ENCODE data around the gene CCDC85B. TPM values are rescaled to one million over a fixed set of nuclear protein-coding genes. Genes with fewer than 3 reads are reported as not detected.
A peak's percentile ranks its signal among the peaks of the same experiment; 100 is the strongest.

The CCDC85B gene
- polyA plus RNA-seq, 1 experiment = 33.4 TPM

DNA sequence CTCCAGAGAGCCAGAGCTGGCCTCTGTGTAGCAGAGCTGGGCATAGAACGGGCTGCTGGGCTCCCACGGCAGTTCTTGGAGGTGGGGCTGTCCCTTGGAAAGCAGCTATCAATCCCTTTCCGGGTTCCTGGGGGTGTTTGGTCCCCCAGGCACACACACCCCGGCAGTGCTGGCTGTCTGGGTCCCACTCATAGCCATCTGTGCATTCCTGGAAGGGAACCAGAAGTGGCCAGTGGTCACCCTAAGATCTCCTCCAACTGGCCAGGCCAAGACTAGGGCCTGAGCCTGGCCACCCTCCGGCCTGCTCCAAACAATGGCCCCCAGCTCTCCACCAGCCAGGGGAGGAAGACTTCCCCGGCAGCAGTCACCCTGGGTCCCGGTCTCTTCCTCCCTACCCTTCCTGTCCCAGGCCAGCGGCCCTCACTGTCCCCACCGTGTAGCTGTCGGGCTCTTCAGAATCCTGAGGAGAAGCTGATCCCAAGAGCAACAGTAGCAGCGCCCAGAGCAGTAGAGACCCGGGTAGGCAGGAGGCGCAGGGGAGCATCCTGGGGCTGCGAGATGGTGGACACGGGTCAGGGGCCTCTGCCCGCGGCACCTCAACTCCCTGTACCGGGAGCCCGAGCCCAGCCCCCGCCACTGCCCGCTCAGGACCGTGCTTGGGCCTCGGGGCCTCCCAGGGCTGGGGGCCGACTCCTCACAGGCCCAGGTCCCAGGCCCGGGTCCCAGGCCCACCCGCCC is 18.5 kb upstream of the CCDC85B start:
- DNase-seq (ENCODE audit: low read depth) = no peak

DNA sequence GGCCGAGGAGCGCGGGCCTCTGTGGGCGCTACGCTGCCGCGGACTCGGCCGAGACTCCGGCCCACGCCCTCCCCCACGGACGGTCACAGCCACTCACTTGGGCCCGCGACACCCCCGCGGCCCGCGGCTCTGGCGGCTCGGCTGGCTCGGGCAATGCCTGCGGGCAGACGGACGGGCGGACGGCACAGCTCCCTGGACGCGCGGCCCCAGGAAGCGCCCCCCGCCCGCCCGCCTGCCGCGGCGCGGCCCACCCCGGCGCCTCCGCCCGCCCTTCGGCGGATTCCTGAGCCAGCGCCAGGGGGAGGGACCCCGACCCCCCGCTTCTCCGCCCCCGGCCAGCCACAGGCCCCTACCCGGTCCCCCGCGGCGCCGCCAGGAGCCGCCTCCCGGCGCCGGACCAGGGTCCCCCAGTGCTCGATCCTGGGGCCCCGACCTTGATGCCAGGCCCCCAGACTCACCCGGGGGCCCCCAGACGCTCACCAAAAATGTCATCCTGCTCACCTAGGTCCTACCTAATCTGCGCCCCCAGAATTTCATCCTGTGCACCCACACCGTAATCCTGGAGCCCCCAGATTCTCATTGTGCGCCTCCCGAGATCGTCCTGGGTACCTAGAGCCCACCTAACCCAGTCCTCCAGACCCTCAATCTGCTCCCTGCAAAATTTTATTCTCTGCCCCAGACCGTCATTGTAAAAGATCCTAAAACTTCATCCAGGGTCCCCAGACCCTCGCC is 17.7 kb upstream of the CCDC85B start, which contains the start of gene EFEMP2:
Gene EFEMP2 (minus strand): TSS at position 215 of the 732 bp plus-strand sequence. CDS start 446 bp downstream, outside the sequence.
- TF ChIP-seq, protein P1, sequence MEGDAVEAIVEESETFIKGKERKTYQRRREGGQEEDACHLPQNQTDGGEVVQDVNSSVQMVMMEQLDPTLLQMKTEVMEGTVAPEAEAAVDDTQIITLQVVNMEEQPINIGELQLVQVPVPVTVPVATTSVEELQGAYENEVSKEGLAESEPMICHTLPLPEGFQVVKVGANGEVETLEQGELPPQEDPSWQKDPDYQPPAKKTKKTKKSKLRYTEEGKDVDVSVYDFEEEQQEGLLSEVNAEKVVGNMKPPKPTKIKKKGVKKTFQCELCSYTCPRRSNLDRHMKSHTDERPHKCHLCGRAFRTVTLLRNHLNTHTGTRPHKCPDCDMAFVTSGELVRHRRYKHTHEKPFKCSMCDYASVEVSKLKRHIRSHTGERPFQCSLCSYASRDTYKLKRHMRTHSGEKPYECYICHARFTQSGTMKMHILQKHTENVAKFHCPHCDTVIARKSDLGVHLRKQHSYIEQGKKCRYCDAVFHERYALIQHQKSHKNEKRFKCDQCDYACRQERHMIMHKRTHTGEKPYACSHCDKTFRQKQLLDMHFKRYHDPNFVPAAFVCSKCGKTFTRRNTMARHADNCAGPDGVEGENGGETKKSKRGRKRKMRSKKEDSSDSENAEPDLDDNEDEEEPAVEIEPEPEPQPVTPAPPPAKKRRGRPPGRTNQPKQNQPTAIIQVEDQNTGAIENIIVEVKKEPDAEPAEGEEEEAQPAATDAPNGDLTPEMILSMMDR (IDR thresholded peaks at IDR 0.05; ENCODE audit: insufficient read depth, low read depth, low read length) = no peak
- ChIA-PET CTCF (interaction anchor here (0.8 to 6.9 kb wide), 8 partner anchors 11 to 130 kb away, joined by 3 to 70 read pairs (median 6); partner anchors contain the start of genes BANF1, CFL1, FIBP and MUS81), POLR2A (interaction anchor here (0.6 to 1.4 kb wide), 2 partner anchors 15 kb away, joined by 6 to 12 read pairs; partner anchors contain the start of genes CFL1 and FIBP)
- Histone ChIP-seq H3K4me3 (ENCODE audit: low read depth, low read length) (peak within 1 kb of the TSS; percentile 57), H3K36me3 (ENCODE audit: control insufficient read depth, insufficient read depth, low read length) (peaks cover 20% of the 10 kb centered on the region), H3K27me3 (ENCODE audit: control insufficient read depth, insufficient read depth, low read length) (no peaks in the 10 kb centered on the region)
- no peak for DNase-seq (ENCODE audit: low read depth)

More for the DNA sequence above, 18.5 kb upstream of the CCDC85B start:
- Histone ChIP-seq H3K4me3 (ENCODE audit: low read depth, low read length) (peak overlapping the region; percentile 57), H3K27me3 (ENCODE audit: control insufficient read depth, insufficient read depth, low read length) (no peaks in the 10 kb centered on the region), H3K36me3 (ENCODE audit: control insufficient read depth, insufficient read depth, low read length) (peaks cover 24% of the 10 kb centered on the region)
- POLR2A ChIA-PET = interaction anchor here (0.6 to 1.4 kb wide), 4 partner anchors 12 to 16 kb away, joined by 6 to 12 read pairs (median 6); partner anchors contain the start of genes CFL1, FIBP and MUS81
- TF ChIP-seq, protein P1 (IDR thresholded peaks at IDR 0.05; ENCODE audit: insufficient read depth, low read depth, low read length) = peak; percentile 45; the same call in 1 of the 2 replicates
- CTCF ChIA-PET = interaction anchor here (0.8 to 6.9 kb wide), 10 partner anchors 11 to 150 kb away, joined by 3 to 70 read pairs (median 4); partner anchors contain the start of genes BANF1, CFL1, FIBP and MUS81

DNA sequence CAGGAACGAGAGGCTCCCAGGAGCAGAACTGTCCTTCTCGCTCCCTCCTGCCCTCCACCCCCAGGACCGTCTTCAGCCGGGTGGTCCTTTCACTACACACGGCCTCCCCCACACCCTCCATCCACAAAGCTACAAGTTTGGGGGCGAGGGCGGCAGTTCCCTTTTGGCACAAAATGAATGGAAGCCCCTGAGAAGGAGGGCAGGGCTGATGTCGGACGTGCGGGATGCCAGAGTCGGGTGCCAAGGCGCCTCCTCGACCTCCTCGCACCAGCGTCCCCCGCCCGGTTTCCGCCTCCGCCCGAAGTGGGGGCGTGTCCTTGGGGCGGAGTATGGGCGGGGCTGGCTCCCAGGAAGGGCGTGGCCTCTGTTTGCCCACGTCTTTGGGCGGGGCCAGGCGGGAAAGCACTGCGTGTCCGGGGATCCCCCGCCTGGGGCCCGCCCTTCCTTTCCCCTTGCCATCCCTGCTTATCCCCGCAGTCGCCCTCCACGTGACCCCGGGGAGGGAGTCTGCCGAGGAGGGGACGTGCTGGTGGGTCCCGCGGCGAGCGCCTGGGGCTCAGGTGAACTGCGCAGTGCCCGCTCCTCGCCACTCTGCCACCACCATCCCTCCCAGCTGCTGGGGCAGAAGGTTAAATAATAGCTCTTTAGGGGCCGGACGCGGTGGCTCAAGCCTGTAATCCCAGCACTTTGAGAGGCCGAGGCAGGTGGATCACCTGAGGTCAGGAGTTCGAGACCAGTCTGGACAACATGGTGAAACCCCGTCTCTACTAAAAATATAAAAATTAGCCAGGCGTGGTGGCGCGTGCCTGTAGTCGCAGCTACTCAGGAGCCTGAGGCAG is 16.9 kb upstream of the CCDC85B start:
- ChIA-PET POLR2A (interaction anchor here (0.5 kb wide), 1 partner anchor 15 kb away, joined by 19 read pairs; the partner anchor contains the start of gene FIBP), CTCF (interaction anchor here (1.2 to 6.9 kb wide), 4 partner anchors 11 to 115 kb away, joined by 3 to 70 read pairs (median 42); partner anchors contain the start of genes FIBP and MUS81)
- peaks cover 13% of the 10 kb centered on the region for H3K36me3 ChIP-seq (ENCODE audit: control insufficient read depth, insufficient read depth, low read length)
- no peaks in the 10 kb centered on the region for H3K27me3 ChIP-seq (ENCODE audit: control insufficient read depth, insufficient read depth, low read length)
- TF ChIP-seq, protein P1 (IDR thresholded peaks at IDR 0.05; ENCODE audit: insufficient read depth, low read depth, low read length) = no peak
- no peak for DNase-seq (ENCODE audit: low read depth)
- H3K4me3 ChIP-seq (ENCODE audit: low read depth, low read length) = peak overlapping the region; percentile 57

DNA sequence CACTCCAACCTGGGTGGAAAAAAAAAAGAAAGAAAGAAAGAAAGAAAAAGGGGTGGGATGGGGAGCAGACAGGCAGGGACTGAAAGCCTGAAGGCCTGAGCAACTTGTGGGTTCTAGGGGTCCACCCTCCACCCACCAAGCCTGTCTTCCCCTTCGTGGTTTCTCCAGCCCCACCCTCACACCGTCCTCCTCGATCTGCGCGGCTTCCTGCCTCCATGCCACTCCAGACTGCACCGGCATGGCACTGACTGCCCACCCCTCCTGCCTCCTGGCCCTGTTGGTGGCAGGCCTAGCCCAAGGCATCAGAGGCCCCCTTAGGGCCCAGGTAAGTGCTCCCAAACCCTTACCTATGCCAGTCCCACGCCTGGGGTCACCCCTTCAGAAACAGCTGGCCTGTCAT is 10.9 kb upstream of the CCDC85B start, which contains the start of gene CTSW:
Gene CTSW (plus strand): TSS at position 221 of the 400 bp plus-strand sequence. CDS start 18 bp downstream, at position 239.
- Histone ChIP-seq H3K27me3 (ENCODE audit: control insufficient read depth, insufficient read depth, low read length) (no peaks in the 10 kb centered on the region), H3K4me3 (ENCODE audit: low read depth, low read length) (no peak within 1 kb of the TSS), H3K36me3 (ENCODE audit: control insufficient read depth, insufficient read depth, low read length) (peaks cover 13% of the 10 kb centered on the region)
- CTCF ChIA-PET = interaction anchor here (0.9 to 2.4 kb wide), 4 partner anchors 9 to 168 kb away, joined by 3 to 15 read pairs (median 4); partner anchors contain the start of genes FIBP and KAT5
- TF ChIP-seq, protein P1 (IDR thresholded peaks at IDR 0.05; ENCODE audit: insufficient read depth, low read depth, low read length) = no peak
- DNase-seq (ENCODE audit: low read depth) = no peak
- POLR2A ChIA-PET = interaction anchor here (0.6 kb wide), 1 partner anchor 18 kb away, joined by 15 read pairs; no protein-coding TSS in a partner anchor
